Transverse colon (tissue), 4 donors: ENCODE data around the gene VPS33A. TPM values are rescaled to one million over a fixed set of nuclear protein-coding genes. Genes with fewer than 3 reads are reported as not detected.

ENCODE experiments used
- DNase-seq: peaks from one replicate; pipeline ENCODE4 v3.0.0-alpha.2; 2019
- H3K27ac ChIP-seq, 4 donors: fragments of 200-600 bp; sonication (generic); 2 replicates each; pipeline ENCODE4 v1.5.1; 2016 to 2018; ENCODE audit warnings: inconsistent platforms in 4 of 4
- H3K27me3 ChIP-seq: fragments of 200-600 bp; sonication (generic); 2 replicates; pipeline ENCODE4 v1.5.1; 2017; ENCODE audit warnings: inconsistent platforms
- H3K36me3 ChIP-seq, 4 donors: fragments of 200-600 bp; sonication (generic); 2 replicates each; pipeline ENCODE4 v1.5.1; 2017 to 2019; ENCODE audit warnings: inconsistent platforms in 4 of 4
- H3K4me1 ChIP-seq, 4 donors: fragments of 200-600 bp; sonication (generic); 2 replicates each; pipeline ENCODE4 v1.5.1; 2017 to 2020; ENCODE audit warnings: inconsistent platforms in 4 of 4
- H3K4me3 ChIP-seq, 4 donors: fragments of 200-600 bp; sonication (generic); 1 replicate in 1 of 4; 2 replicates in 3 of 4; pipeline versions ENCODE4 v1.5.1 to v1.6.1; 2017 to 2019; ENCODE audit warnings: inconsistent platforms in 4 of 4
- H3K9me3 ChIP-seq, 2 donors: fragments of 200-600 bp; sonication (generic); 2 replicates each; pipeline ENCODE4 v1.5.1; 2017 to 2019; ENCODE audit warnings: inconsistent platforms in 2 of 2
- CTCF ChIP-seq, 5 experiments: fragments of 200-600 bp in 3 of 5; fragments of 450-650 bp in 2 of 5; sonication (generic) in 3 of 5; IDR thresholded peaks; 1 replicate in 2 of 5; 2 replicates in 3 of 5; pipeline ENCODE4 v1.5.1; 2016 to 2017; ENCODE audit warnings: antibody characterized with exemption in 5 of 5, inconsistent platforms in 3 of 5, mild to moderate bottlenecking in 2 of 5, moderate library complexity in 1 of 5
- EP300 ChIP-seq: sonication (generic); formaldehyde crosslinking; IDR thresholded peaks from one replicate; pipeline ENCODE4 v1.6.1; 2017; ENCODE audit warnings: antibody characterized with exemption, low read depth
- POLR2A ChIP-seq: fragments of 450-650 bp; IDR thresholded peaks from one replicate; pipeline ENCODE4 v1.6.1; 2016; ENCODE audit warnings: antibody characterized with exemption, mild to moderate bottlenecking, moderate library complexity
- POLR2AphosphoS5 ChIP-seq, 3 donors: sonication (generic); formaldehyde crosslinking; IDR thresholded peaks; one replicate each; pipeline ENCODE4 v1.6.1; 2016; ENCODE audit warnings: antibody characterized with exemption in 3 of 3
- WGBS, 2 donors: methylation state at CpG; one replicate each; pipeline ENCODE4 v1.1.5; 2018; ENCODE audit warnings: low coverage in 1 of 2; 5-methylcytosine and 5-hydroxymethylcytosine counted together
- in situ Hi-C, 4 donors: fragments of 200-750 bp; cut with MboI; loops; one replicate each; pipeline versions ENCODE4 v1.15.0 to v1.15.1; 2017; ENCODE audit warnings: low sequenced_read_pairs in 3 of 4, low pct_ligation_motif_present in 1 of 4, low pct_unique_long_range_greater_than_20kb in 1 of 4
- intact Hi-C: fragments of 100-400 bp; cut with DNase I; formaldehyde crosslinking; loops from one replicate; pipeline ENCODE4 v1.15.1; 2023; ENCODE audit warnings: low total_unique reads
- total RNA-seq, 4 donors: library from RNA; depleted of rRNA; stranded (reverse); fragments of >200 nt; gene quantifications; one replicate each; pipeline ENCODE4 v1.1.0, GENCODE V29; 2016

The VPS33A gene
- total RNA-seq, 4 donors from 2014 or later: 2.2 to 18.7 (median 16.3) TPM

GRCh38 chr12:122243965-122244364 is 22.3 kb downstream of the VPS33A start:
- in situ Hi-C loops: no loop called here
- Histone ChIP-seq H3K36me3 (peaks cover 0 to 29% (median 11%) of the 10 kb centered on the region in 4 donors), H3K4me3 (no peak overlapping the region), H3K27me3 (no peaks in the 10 kb centered on the region), H3K4me1 (no peaks in the 10 kb centered on the region), H3K9me3 (no peaks in the 10 kb centered on the region), H3K27ac (no peak overlapping the region)
- WGBS, 2 donors: 73 to 100% methylated on average over 2 to 6 of the region's 6 CpGs
- DNase-seq: no peak
- TF ChIP-seq EP300: no peak
- TF ChIP-seq POLR2AphosphoS5 (IDR thresholded peaks at IDR 0.05): no peak
- no peak for TF ChIP-seq POLR2A
- TF ChIP-seq CTCF (IDR thresholded peaks at IDR 0.05): no peak
- intact Hi-C loops: no loop called here

- in situ Hi-C loops: no loop called here
- Histone ChIP-seq H3K27me3 (no peaks in the 10 kb centered on the region), H3K4me1 (no peaks in the 10 kb centered on the region), H3K9me3 (no peaks in the 10 kb centered on the region), H3K4me3 (no peak overlapping the region), H3K27ac (no peak overlapping the region), H3K36me3 (peaks cover 0 to 43% (median 19%) of the 10 kb centered on the region in 4 donors)
- TF ChIP-seq POLR2A (no peak), EP300 (no peak), POLR2AphosphoS5 (IDR thresholded peaks at IDR 0.05) (no peak), CTCF (IDR thresholded peaks at IDR 0.05) (no peak)
- DNase-seq: no peak
- 87 to 94% methylated on average over 5 of the region's 5 CpGs for WGBS, 2 donors
- intact Hi-C loops: no loop called here
These were observed 27.4 kb downstream of the VPS33A start for GRCh38 chr12:122238861-122239260.

GRCh38 chr12:122235741-122236140 is 30.6 kb downstream of the VPS33A start:
- H3K4me1 ChIP-seq: no peaks in the 10 kb centered on the region
- no peak for DNase-seq
- H3K27ac ChIP-seq: no peak overlapping the region
- H3K9me3 ChIP-seq: no peaks in the 10 kb centered on the region
- intact Hi-C loops: no loop called here
- H3K36me3 ChIP-seq: peaks cover 0 to 51% (median 20%) of the 10 kb centered on the region in 4 donors
- no peak overlapping the region for H3K4me3 ChIP-seq
- in situ Hi-C loops: no loop called here
- TF ChIP-seq POLR2AphosphoS5 (IDR thresholded peaks at IDR 0.05): no peak
- no peak for TF ChIP-seq EP300
- no peak for TF ChIP-seq CTCF (IDR thresholded peaks at IDR 0.05)
- TF ChIP-seq POLR2A: no peak
- WGBS, 2 donors: 87 to 99% methylated on average over 3 to 7 of the region's 7 CpGs
- no peaks in the 10 kb centered on the region for H3K27me3 ChIP-seq

GRCh38 chr12:122232691-122233090 is 33.6 kb downstream of the VPS33A start:
- TF ChIP-seq EP300 (no peak), POLR2A (no peak), CTCF (IDR thresholded peaks at IDR 0.05) (no peak), POLR2AphosphoS5 (IDR thresholded peaks at IDR 0.05) (no peak)
- intact Hi-C loops (no loop called here), in situ Hi-C loops (no loop called here)
- DNase-seq: no peak
- no peaks in the 10 kb centered on the region for H3K4me1 ChIP-seq
- H3K4me3 ChIP-seq: no peak overlapping the region
- H3K9me3 ChIP-seq: no peaks in the 10 kb centered on the region
- no peaks in the 10 kb centered on the region for H3K27me3 ChIP-seq
- peaks cover 0 to 44% (median 21%) of the 10 kb centered on the region in 4 donors for H3K36me3 ChIP-seq
- no peak overlapping the region for H3K27ac ChIP-seq
- WGBS, 2 donors: 92 to 94% methylated on average over 5 to 10 of the region's 10 CpGs
